MCF 10A (cell line): ENCODE data around the gene COPB1. TPM values are rescaled to one million over a fixed set of nuclear protein-coding genes. Genes with fewer than 3 reads are reported as not detected.

Experiments used
- BruUV-seq: library from RNA; stranded (reverse); fragments of 400-500 nt; replicated peaks from 2 replicates; lab custom pipeline; 2021; lab: Mats Ljungman, UMichigan
- CTCF ChIA-PET: fragments of 300-600 bp; sonication (Branson Sonifier 250); formaldehyde crosslinking; extraction: SDS; loops from one replicate; lab custom pipeline; 2021; ENCODE audit warnings: antibody characterized with exemption, inconsistent platforms; lab: Yijun Ruan, JAX
- POLR2A ChIA-PET: fragments of 300-600, 350-650 bp; sonication (Branson Sonifier 250); formaldehyde crosslinking; extraction: SDS; loops from one replicate; lab custom pipeline; 2020; ENCODE audit warnings: antibody characterized with exemption, inconsistent platforms; lab: Yijun Ruan, JAX
- DNase-seq: peaks from one replicate; pipeline ENCODE4 v3.0.0-alpha.2; 2018; ENCODE audit not compliant: unreplicated experiment
- H3K27ac Mint-ChIP-seq: one replicate; pipeline ENCODE4 v1.8.0; 2022; ENCODE audit warnings: mild to moderate bottlenecking, low read depth, mixed read lengths; ENCODE audit not compliant: unreplicated experiment
- H3K27me3 Mint-ChIP-seq: one replicate; pipeline ENCODE4 v1.8.0; 2022; ENCODE audit warnings: mixed read lengths; ENCODE audit not compliant: insufficient read depth, unreplicated experiment
- H3K36me3 Mint-ChIP-seq: one replicate; pipeline ENCODE4 v1.8.0; 2022; ENCODE audit warnings: mild to moderate bottlenecking, moderate library complexity, mixed read lengths; ENCODE audit not compliant: insufficient read depth, unreplicated experiment
- H3K4me1 Mint-ChIP-seq: one replicate; pipeline ENCODE4 v1.8.0; 2022; ENCODE audit warnings: mixed read lengths; ENCODE audit not compliant: insufficient read depth, unreplicated experiment
- H3K4me3 Mint-ChIP-seq: one replicate; pipeline ENCODE4 v1.8.0; 2022; ENCODE audit warnings: mild to moderate bottlenecking, moderate library complexity, mixed read lengths; ENCODE audit not compliant: unreplicated experiment
- H3K9me3 Mint-ChIP-seq: one replicate; pipeline ENCODE4 v1.8.0; 2022; ENCODE audit warnings: mixed read lengths; ENCODE audit not compliant: unreplicated experiment
- CTCF ChIP-seq: fragments of 200-600 bp; IDR thresholded peaks from one replicate; pipeline ENCODE4 v1.8.0; 2022; ENCODE audit warnings: antibody characterized with exemption, mild to moderate bottlenecking; ENCODE audit not compliant: unreplicated experiment
- intact Hi-C: fragments of 100-400 bp; cut with micrococcal nuclease; formaldehyde crosslinking; loops from 2 replicates; pipeline ENCODE4 v1.14.1; 2022
- total RNA-seq: library from RNA; stranded (reverse); gene quantifications from 2 replicates; pipeline ENCODE4 v1.2.3, GENCODE V29; 2022

The COPB1 gene
- total RNA-seq, 1 experiment from 2014 or later: 159 TPM

GRCh38 chr11:14418801-14419417 is 80.7 kb downstream of the COPB1 start:
- peak; percentile 61 for TF ChIP-seq CTCF
- Mint-ChIP-seq H3K27me3 (no peaks in the 10 kb centered on the region), H3K9me3 (no peaks in the 10 kb centered on the region), H3K36me3 (no peaks in the 10 kb centered on the region), H3K27ac (peak overlapping the region; percentile 5), H3K4me3 (no peak overlapping the region), H3K4me1 (peaks cover 30% of the 10 kb centered on the region)
- DNase-seq: peak; percentile 81
- BruUV-seq: no TSS peak
- CTCF ChIA-PET: interaction anchor here (0.5 to 9.7 kb wide), 44 partner anchors 10 to 1125 kb away, joined by 3 to 316 read pairs (median 4); partner anchors contain the start of gene RRAS2
- POLR2A ChIA-PET: interaction anchor here (0.7 to 2.8 kb wide), 14 partner anchors 17 to 220 kb away, joined by 3 to 13 read pairs (median 3); no protein-coding TSS in a partner anchor
- intact Hi-C loops: loop anchor here (1.0 to 5.0 kb wide), 2 partner anchors 62 to 119 kb away; partner anchors contain the start of gene RRAS2

GRCh38 chr11:14417617-14418374 is 81.8 kb downstream of the COPB1 start:
- no peak overlapping the region for H3K4me3 Mint-ChIP-seq
- BruUV-seq: no TSS peak
- H3K27me3 Mint-ChIP-seq: no peaks in the 10 kb centered on the region
- ChIA-PET POLR2A (interaction anchor here (0.7 to 2.8 kb wide), 8 partner anchors 16 to 150 kb away, joined by 3 to 13 read pairs (median 4); no protein-coding TSS in a partner anchor), CTCF (interaction anchor here (0.7 to 9.7 kb wide), 24 partner anchors 8 to 700 kb away, joined by 3 to 316 read pairs (median 6); partner anchors contain the start of gene RRAS2)
- no peak for TF ChIP-seq CTCF
- no peaks in the 10 kb centered on the region for H3K9me3 Mint-ChIP-seq
- peaks cover 40% of the 10 kb centered on the region for H3K4me1 Mint-ChIP-seq
- no peaks in the 10 kb centered on the region for H3K36me3 Mint-ChIP-seq
- no peak overlapping the region for H3K27ac Mint-ChIP-seq
- no peak for DNase-seq
- intact Hi-C loops: loop anchor here (5.0 kb wide), 1 partner anchor 60 kb away; the partner anchor contains the start of gene RRAS2

- Mint-ChIP-seq H3K27me3 (no peaks in the 10 kb centered on the region), H3K36me3 (no peaks in the 10 kb centered on the region), H3K27ac (no peak overlapping the region), H3K4me3 (no peak overlapping the region), H3K4me1 (peaks cover 46% of the 10 kb centered on the region), H3K9me3 (no peaks in the 10 kb centered on the region)
- no peak for TF ChIP-seq CTCF
- no TSS peak for BruUV-seq
- intact Hi-C loops: loop anchor here (5.0 kb wide), 1 partner anchor 60 kb away; the partner anchor contains the start of gene RRAS2
- DNase-seq: no peak
- ChIA-PET CTCF (interaction anchor here (1.1 to 9.7 kb wide), 5 partner anchors 37 to 645 kb away, joined by 3 to 316 read pairs (median 46); no protein-coding TSS in a partner anchor), POLR2A (interaction anchor here (0.7 to 2.0 kb wide), 2 partner anchors 59 to 116 kb away, joined by 3 to 8 read pairs; no protein-coding TSS in a partner anchor)
These were observed 82.4 kb downstream of the COPB1 start for GRCh38 chr11:14417186-14417585.
